ENCODE results near the gene PDE11A.

GRCh38 chr2:177668617-177669016 is 404.0 kb downstream of the PDE11A start:
- no peak for TF ChIP-seq POLR2A (IDR thresholded peaks at IDR 0.05)
- TF ChIP-seq, protein P1, sequence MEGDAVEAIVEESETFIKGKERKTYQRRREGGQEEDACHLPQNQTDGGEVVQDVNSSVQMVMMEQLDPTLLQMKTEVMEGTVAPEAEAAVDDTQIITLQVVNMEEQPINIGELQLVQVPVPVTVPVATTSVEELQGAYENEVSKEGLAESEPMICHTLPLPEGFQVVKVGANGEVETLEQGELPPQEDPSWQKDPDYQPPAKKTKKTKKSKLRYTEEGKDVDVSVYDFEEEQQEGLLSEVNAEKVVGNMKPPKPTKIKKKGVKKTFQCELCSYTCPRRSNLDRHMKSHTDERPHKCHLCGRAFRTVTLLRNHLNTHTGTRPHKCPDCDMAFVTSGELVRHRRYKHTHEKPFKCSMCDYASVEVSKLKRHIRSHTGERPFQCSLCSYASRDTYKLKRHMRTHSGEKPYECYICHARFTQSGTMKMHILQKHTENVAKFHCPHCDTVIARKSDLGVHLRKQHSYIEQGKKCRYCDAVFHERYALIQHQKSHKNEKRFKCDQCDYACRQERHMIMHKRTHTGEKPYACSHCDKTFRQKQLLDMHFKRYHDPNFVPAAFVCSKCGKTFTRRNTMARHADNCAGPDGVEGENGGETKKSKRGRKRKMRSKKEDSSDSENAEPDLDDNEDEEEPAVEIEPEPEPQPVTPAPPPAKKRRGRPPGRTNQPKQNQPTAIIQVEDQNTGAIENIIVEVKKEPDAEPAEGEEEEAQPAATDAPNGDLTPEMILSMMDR (IDR thresholded peaks at IDR 0.05), result no peak

Measured in transverse colon (tissue), 3 donors.